GM10266 (cell line): ENCODE measurements around the gene SPAG6.
A peak's percentile ranks its signal among the peaks of the same experiment; 100 is the strongest.

Source experiments
- DNase-seq: peaks from one replicate; pipeline ENCODE4 v3.0.0; 2012; ENCODE audit errors: extremely low spot score
- TF ChIP-seq, protein P1 (sequence below): IDR thresholded peaks from 2 replicates; pipeline ENCODE4 v1.5.1; 2012; ENCODE audit warnings: mild to moderate bottlenecking, low read depth; ENCODE audit not compliant: control insufficient read depth, insufficient read depth; ENCODE audit errors: missing control alignments

SPAG6 gene

DNA sequence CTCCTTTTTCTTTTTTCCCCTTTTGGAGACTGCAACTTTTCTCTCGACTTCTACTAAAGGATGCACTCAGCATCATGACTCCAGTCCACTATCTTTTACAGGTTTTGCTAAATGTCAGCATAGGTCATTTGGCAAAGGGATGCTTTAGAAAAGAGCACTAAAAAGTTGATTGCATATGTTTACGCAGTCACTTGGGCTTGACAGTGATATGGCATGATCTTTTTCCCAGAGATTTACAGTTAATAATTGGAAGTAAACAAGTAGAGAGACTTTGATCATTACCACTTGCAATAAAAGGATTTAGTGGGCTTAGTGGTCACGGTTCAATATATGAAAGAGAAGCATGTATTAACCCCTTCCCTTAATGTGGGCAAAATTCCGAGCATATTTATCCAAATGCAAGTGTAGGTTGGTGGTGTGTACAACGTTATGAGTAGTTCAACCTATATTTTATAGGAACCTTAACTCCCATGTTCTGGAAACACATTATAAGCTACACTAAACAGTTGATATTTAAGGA lies 22.6 kb upstream of the SPAG6 start:
- TF ChIP-seq, protein P1, sequence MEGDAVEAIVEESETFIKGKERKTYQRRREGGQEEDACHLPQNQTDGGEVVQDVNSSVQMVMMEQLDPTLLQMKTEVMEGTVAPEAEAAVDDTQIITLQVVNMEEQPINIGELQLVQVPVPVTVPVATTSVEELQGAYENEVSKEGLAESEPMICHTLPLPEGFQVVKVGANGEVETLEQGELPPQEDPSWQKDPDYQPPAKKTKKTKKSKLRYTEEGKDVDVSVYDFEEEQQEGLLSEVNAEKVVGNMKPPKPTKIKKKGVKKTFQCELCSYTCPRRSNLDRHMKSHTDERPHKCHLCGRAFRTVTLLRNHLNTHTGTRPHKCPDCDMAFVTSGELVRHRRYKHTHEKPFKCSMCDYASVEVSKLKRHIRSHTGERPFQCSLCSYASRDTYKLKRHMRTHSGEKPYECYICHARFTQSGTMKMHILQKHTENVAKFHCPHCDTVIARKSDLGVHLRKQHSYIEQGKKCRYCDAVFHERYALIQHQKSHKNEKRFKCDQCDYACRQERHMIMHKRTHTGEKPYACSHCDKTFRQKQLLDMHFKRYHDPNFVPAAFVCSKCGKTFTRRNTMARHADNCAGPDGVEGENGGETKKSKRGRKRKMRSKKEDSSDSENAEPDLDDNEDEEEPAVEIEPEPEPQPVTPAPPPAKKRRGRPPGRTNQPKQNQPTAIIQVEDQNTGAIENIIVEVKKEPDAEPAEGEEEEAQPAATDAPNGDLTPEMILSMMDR, result no peak
- no peak for DNase-seq

DNA sequence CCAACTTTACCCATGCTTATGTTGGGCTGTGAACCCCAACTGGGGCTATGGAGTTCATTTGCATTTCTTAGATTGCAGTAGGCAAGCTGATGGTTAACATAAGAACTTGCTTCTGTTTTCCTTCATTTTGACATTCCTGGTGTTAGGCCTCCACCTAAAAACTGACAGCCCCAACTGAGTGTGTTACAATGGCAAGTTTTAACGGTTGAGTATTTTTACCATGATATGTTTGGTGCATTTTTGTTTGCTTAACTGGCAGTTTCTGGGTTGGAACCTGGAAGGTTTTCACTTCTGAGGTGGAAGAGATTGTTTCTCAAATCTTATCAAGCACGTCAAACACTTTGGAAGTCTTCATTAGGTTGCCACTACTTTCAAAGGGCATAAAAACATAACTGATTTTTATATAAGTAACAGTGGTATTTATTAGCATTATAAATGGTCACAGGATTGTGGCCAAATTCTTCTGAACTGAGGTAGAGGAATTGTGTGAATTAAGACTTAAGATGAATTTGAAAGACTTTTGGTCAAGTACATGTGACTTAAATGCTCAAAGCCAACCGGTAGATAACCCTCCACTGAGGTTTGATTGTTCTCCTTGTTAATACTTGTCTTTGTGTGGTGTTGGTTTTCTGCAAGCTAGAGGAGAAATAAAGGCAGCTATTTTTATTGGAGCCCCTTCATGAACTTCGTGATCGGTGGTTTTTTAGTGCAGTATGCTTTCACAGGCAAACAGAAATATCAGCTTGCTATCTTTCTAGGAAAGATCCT lies 21.6 kb upstream of the SPAG6 start:
- TF ChIP-seq, protein P1, result no peak
- no peak for DNase-seq

DNA sequence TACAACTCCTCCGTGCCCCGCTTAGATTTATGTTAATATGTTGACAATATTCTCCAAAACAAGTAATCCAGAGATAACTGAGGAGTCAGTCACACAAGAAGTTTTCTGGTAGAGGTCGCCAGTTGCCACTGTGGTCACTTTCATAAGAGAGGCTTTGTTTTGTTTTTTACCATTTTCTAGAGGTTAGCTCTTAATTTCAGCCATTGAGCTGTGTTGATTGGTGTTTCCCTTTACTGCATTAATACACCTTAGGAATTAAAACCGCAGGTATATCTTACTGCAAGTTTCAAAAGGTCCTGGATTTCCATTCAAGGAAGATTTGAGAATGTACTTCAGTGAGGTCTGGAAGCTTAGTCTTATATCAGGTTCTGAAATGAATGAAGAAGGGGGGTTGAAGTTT lies 20.9 kb upstream of the SPAG6 start:
- no peak for DNase-seq

DNA sequence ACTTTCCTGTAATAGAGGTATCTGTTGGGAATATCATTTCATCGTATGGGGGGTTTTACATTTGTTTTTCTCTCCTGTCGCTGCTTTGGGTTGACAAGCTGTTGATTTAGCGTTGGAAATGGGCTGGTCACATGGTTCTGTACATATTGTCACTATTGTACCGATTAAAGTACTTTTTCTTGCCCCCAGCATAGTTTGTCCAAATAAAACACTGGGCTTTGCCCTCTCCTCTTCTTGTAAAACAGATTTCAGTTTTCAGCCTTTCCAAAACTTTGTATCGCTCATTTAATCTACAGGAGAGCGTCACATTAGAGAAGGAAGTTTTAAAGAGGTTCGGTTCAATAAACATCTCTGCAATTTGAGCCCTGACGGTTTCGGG lies 20.4 kb upstream of the SPAG6 start:
- TF ChIP-seq, protein P1, result no peak
- DNase-seq, result no peak

More for the DNA sequence above, 20.9 kb upstream of the SPAG6 start:
- TF ChIP-seq, protein P1, result no peak

DNA sequence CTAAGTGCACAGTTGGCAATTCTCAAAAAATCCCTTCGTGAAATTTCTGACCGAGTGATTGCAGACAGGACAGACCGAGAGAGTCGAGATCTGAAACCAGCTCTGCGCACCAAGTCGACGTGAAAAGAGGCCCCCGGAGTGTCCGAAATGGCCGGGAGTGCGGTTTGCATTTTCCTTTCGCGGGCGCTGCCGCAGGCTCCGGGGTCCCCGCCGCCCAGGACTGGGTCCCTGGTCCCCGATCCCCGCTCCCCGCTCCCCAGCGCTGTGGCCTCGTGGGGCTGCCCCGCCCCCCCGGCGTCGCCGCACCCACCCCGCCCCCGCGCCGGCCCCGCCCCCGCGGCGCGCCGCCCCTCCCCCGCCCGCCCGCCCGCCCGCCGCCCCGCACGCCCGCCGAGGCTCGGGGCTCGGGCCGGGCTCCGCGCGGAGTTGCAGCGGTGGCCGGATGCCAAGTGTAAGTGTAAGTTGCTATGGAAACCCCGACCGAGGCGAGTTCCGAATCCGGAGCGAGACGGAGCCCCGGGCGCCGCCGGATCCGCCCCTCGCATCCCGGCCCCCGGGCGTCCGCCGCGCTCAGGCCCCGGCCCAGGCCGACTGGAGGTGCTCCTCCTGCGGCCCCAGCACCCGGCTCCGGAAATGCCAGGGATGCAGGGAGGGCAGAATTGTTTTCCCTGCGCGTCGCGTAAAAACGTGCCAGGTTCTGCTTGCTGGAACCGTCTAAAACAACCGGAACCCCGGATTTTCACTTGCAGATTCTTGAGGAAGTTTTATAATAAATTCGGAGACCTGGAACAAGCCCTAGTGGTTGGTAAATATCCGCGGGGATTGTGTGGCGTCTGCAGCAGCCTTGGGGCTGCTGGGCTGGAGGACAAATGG lies 19.8 kb upstream of the SPAG6 start:
- TF ChIP-seq, protein P1, result no peak

DNA sequence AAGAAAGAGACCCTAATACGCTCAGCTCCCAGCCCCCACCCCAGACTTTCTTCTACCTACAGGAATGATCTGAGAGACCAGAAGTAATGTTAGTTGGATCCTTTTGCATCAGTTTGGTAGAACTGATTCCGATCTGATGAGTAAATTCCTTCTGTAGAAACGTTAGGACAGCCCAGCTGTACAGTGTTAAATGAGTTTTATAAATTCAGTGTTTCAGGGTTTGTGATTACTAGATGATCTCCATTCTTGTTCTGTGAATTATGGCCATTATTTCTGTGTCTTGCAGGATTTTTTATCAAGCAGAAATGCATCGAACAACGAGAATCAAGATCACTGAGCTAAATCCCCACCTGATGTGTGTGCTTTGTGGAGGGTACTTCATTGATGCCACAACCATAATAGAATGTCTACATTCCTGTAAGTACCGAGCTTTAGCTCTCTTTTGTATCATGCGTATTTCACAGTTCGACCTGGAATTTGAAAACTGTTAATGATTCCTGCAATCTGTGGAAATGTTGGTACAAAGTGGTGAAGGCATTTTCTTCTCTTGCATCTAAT lies 19.1 kb upstream of the SPAG6 start:
- TF ChIP-seq, protein P1, result no peak
- no peak for DNase-seq

More for the DNA sequence above, 19.8 kb upstream of the SPAG6 start:
- DNase-seq, result peak; percentile 91

DNA sequence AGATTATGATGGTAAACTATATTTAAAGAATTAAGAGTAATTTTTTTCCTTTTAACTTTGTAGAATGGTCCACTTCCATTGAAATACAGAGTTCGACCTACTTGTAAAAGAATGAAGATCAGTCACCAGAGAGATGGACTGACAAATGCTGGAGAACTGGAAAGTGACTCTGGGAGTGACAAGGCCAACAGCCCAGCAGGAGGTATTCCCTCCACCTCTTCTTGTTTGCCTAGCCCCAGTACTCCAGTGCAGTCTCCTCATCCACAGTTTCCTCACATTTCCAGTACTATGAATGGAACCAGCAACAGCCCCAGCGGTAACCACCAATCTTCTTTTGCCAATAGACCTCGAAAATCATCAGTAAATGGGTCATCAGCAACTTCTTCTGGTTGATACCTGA lies 16.1 kb upstream of the SPAG6 start:
- TF ChIP-seq, protein P1, result no peak
- no peak for DNase-seq
